HG02571 (cell line): ENCODE measurements around the gene KCNK10.
"Not testable (repeated sequence)": the region's sequence is repeated elsewhere in the genome, so short reads cannot be mapped to it uniquely, and the experiment has no call there.

Source experiments
- ATAC-seq: cut with Tn5 transposase; IDR thresholded peaks from one replicate; pipeline ENCODE4 v1.9.1; 2021; ENCODE audit warnings: mild to moderate bottlenecking, moderate library complexity; ENCODE audit not compliant: unreplicated experiment

The KCNK10 gene

DNA sequence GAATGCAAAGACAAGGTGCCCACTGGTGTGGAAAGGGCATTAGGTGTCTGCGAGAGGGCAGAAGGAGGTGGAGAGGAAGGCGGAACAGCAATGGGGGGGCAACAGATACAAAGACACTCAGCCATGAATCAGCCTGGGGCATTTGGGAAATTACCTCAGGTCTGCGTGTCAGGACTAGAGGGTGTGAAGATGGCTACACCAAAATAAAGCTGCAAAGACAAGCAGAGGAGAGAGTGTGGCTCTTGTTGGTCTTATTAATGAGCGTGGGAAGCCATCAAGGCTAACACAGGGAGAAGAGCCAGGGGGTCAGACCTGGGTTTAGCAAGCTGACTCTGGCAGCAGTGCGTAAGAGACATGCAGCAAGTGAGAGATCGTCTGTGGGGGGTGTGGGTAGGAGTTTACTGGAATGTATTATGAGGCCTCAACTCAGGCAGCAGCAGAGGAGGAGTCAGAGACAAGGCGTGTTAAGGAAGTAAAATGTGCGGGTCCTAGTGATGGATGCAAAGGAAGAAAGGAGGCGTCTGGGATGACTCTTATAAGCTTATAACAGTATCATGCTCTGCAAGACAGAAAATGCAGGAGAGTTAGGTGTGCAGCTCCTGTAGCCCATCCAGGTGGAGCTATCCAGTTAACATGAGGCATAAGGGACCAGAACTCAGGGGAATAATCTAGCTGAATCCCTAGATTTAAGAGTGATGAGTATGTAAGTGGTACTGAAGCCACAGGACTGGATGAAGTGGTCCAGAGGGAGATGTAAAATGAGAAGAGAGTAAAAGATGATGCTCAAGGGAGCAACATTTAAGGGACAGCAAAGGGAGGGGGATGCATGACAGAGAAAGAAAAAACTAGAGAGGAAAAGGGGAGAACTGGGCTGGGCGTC is 50.4 kb downstream of the KCNK10 start:
- ATAC-seq = no peak

DNA sequence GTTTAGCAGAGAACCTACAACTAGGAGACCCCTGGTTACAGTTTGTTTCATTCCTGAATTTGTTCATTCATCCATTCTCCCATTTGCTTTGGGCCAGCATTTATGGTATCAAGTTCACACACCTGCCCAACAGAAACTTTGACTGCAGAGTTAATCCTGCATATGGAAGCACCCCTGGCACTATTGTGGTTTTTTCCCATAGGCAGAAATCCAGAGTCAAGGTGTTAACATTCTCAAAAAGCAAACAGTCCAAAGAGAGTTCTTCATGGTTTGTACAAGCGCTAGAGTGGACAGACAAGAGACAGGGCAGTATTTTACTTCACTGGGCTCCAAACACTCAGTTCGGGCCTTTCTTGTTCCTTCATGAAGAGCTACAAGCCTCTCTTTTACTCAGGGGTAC is 51.9 kb downstream of the KCNK10 start:
- no peak for ATAC-seq

DNA sequence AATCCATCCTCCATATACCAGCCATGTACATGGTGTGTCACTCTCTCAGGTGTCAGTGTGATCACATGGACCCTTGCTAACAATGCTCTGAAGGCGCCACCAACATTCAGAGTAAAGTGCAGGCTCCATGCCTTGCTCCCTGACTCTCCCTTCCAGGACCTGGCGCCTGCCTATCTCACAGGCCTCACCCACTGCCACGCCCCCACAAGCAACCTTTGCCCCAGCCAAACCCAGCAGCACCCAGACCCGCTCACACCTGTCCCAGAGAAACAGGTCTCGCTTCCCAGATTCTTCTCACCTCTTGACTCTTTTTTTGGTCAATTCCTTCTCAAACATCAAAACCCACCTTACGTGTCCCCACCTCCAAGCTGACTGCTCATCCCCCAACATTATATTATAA is 52.3 kb downstream of the KCNK10 start:
- ATAC-seq = no peak

DNA sequence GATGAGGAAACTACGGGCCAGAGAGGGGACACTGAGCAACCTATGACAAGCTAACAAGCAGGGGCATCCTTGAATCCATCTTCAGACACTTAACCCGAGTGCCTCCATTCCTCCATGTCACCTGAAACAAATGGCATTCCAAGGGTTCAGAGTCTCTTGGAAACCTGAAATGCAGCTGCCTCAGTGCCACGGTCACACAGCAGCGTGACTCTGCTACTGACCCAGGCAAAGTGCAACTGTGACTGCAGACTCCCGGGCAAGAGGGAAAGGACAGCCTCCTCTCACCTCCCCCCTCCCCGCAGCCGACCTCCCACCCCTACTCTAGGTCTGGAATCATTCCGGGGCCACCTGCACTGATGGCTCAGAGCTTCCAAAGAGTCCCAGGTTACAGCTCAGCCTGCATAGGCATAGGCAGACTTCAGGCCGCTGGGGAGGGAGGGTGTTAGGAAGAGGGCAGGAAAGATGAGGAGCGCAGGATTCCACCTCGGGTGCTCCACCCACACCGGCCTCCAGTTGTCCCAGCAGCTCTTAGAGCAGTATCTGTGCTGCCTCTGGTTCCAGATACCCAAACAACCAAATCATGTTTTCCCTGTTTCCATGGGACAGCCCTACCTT is 53.2 kb downstream of the KCNK10 start:
- ATAC-seq = no peak

DNA sequence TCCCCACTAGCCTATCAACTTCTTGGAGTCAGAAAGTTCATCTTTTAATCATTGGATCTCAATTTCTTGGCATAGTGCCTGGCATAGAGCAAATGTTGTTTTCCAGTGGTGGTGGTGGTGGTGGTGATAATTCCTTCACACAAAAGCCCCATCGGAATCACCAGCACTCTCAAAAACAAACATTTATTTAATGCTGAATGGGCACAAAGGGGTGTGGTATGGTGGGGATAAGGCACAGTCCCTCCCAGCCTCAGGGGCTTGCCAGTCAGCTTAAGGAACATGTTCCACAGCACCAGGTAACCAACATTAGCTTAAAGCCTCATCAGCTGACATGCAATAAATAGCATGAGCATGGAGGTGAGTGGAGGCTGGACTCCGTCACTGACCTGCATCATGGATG is 56.6 kb downstream of the KCNK10 start:
- ATAC-seq = no peak

DNA sequence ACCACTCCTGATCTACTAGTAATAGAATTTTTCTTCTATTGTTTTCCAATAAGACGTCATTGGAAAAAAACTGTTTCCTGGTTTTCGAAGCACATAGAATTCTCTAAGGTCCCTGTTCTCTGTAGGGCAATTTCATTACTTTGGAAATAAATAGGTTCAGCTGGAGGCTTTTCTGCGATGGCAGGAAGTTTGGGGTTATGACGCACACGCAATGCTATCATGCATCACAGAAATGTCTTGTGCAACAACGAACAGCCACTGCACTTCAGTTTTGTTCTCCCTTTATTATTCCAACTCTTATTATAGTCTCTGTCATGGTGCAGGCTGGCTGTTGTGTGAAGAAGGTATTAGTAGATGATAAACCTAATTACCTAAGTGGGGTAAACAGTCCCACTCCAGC is 59.0 kb downstream of the KCNK10 start:
- no peak for ATAC-seq

DNA sequence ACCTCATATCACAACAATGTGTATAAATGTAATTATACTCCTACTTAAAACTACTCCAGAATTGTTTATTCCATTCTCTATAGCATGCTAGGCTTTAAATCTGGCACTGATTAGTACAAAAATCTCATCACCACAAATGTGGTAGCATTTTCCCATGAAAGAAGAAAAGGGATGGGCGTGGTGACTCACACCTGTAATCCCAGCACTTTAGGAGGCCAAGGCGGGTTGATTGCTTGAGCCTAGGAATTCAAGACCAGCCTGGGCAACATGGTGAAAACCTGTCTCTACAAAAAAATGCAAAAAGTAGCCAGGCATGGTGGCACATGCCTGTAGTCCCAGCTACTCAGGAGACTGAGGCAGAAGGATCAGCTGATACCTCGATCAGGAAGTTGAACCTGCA is 61.8 kb downstream of the KCNK10 start:
- ATAC-seq = not testable (repeated sequence)

DNA sequence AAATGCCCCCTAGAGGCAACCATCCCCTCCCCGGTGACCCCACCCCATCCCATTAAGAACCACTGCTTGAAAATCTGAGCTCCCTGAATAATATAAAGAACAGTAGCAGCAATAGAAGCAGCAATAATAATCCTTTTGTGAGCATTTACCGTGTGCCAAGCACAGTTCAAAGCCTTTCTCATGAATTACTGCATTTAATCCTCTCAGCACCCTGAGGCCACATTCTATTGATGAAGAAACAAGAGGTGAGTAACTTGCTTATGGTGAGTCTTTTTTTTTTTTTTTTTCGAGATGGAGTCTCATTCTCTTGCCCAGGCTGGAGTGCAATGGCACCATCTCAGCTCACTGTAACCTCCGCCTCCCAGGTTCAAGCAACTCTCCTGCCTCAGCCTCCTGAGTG is 65.0 kb downstream of the KCNK10 start:
- no peak for ATAC-seq

DNA sequence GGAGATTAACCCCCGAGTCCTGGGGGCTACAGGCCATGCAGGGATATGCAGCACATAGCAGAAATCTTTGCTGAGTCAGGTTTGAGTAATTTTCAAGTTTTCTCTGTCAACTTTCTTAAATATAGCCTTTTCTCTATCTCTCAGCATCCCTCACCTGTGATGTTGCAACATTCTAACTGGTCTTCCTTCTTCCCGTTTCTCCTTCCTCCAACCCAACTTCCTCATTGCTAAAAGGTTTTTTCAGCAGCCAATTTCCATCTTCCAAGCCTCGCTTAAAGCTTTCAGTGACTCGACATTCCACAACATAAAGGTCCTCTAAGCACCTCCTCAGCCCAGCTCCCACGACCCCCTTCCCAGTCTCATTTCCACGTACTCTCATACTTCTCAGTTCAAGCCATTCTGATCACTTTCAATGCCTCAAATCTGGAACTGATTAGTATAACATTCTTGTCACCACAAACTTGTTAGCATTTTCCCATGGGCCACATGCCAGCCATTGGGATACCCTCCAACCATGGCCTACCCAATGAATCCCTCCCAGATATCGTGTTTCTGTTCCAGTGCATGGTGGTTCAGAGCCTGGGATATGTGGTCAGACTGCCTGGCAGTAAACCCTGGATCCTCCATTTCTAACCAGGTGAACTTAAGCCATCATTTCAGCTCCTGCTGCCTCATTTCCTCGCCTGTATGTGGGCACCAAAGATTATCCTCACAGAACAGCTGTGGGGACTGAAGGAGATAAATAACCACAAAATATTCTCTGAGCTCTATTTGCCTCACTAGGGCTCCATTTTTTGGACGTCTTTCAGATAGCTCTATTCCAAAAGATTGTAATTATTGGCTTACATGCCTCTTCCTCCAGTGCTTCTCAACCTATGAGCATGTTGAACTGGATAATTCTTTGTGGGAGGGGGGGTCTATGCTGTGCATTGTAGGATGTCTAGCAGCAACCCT is 65.8 kb downstream of the KCNK10 start:
- ATAC-seq = no peak

DNA sequence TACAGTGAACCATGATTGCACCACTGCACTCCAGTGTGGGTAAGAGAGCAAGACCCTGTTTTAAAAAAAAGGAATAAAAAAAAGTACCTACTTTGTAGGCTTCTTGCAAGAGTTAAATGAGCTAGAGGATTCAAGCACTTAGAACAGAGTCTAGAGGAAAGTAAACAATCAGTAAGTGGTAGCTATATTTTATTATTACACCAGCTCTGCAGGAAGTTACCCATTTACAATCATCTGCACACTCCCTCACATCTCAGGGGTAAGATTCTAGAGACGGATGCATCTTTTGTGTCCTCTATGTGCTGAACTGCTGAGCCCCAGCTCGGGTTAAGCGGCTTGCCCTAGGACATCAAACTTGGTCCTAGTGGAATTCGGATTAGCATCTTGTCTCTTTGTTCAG is 67.3 kb downstream of the KCNK10 start:
- no peak for ATAC-seq

DNA sequence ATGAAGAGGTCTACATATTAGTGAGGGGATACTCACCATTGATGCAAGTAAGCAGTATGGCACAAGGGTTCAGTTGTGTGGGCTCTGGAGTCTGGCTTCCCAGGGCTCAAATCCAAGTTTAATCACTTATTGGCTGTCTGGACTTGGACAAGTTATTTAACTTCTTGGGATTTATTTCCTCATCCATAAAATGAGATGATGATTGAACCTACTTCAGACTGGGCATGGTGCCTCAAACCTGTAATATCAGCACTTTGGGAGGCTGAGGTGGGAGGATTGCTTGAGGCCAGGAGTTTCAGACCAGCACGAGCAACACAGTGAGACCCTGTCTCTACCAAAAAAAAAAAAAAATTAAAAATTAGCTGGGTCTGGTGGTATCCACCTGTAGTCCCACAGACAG is 67.9 kb downstream of the KCNK10 start:
- ATAC-seq = no peak

DNA sequence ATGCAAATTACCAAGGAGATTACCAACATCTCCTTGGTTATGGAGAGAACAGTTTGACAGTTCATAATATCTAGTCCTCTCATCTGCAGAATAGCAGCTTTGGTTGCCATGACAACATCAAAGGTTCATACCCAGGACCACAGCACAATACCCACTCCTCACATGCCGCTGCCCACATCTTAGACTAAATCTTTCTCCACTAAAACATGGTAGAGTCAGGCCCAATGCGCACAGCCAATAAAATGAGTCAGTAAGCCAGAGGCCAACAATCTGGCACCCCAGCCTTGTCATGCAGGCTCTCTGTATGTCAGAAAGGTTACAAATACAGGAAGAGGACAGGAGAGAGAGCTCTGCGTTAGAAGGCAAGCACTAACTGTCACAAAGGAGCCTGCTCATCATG is 70.6 kb downstream of the KCNK10 start:
- ATAC-seq = no peak

DNA sequence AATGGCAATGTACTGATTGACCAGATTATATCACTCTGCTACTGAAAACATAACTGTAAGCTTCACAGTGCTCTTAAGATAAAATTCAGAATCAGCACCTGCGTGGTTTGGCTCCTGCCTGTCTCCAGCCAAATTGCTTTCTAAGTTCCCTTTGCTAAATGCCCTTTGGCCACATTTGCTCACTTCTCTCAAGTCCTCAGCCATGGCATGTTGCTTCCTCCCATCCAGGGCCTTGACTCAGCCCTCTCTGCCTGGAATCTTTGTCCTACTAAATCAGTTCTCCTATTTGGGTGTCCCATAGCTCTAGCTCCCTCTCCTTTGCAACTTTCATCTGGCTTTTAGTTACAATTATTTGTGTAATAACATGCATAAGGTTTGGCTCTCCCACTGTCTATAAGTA is 71.4 kb downstream of the KCNK10 start:
- no peak for ATAC-seq

DNA sequence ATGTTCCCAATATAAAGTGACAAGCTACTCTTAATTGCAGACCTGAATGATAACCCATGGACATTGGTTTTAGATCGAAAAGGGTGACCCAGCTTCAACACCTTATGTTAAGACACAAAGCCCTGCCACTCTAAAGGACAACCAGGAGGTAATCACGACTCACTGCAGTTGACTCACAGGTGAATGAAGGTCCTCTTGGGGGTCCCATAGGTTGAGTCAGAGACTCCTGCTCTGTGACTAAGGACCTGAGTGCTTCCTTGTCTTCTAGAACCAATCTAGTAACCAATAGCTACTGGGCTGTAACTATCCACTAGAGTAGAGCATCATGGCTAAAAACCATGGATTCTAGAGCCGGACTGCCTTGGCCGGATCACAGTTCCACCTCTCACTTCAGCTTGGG is 73.8 kb downstream of the KCNK10 start:
- no peak for ATAC-seq

DNA sequence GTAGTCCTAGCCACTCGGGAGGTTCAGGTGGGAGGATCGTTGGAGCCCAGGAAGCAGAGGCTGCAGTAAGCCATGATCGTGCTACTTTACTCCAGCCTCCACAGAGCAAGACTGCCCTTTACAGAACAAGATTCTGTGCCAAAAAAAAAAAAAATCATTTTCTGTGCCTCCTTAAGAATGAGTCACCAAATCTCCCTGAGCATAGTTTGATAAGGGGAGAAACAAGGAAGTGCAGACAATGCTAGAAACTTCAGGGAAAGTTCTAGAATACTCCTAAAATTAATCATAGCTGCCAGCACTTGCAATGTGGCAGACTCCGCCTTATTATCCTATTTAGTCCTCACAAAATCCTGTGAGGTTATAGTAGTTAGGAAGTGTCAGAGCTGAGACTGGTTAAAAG is 74.5 kb downstream of the KCNK10 start:
- ATAC-seq = no peak

DNA sequence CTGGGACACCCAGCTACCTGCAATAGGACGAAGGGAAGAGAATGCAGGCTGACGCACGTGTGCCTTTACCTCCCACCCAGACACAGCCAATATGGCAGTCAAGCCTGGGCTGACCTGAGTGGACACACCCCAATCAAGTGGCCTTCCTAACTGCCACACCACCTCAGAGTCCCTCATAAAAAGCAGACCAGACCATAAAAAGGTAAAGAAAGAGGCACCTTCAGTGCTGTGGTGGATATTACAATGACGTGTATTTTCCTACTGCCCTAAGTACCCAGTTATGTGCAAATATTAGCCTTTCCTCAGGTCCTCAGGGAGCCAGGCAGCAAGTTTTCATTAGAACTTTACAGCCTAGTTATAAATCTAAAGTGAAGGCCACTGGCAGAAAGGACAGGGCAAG is 75.8 kb downstream of the KCNK10 start:
- ATAC-seq = no peak

DNA sequence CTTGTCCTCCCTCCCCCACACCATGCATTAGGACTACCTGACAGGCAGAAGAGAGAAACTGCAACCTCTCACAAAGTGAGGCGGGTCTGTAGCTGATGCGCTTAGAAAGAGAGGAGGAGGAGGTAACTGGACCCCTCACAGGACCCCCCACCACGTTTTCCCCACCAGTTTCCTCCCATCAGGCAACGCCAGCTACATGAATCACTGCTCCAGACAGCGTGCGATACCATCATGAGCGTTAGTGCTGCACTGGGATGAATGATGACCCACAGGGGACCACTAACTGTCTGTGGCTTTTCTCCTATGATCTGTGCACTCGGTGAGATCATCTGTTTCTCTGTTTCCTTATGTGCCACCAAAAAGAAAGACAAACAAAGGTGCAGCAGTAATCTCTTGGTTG is 77.7 kb downstream of the KCNK10 start:
- ATAC-seq = no peak

DNA sequence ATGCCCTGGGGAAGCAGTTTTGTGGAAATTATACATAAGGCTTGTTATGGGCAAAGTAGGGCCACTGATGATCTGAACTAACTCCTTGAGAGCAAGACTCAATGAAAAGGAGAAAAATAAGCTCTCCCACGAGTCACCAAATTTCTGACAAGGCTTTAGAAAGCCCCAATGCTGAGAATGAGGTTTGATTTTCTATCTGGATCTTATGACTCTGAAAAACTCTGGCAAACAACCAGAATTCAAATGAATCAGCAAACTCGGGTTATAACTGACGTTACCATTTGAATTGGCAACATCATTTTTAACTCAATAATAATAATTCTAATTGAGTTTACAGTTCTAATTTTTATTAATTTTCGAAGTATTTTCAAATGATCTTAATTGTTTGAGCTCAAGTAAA is 79.1 kb downstream of the KCNK10 start:
- no peak for ATAC-seq

DNA sequence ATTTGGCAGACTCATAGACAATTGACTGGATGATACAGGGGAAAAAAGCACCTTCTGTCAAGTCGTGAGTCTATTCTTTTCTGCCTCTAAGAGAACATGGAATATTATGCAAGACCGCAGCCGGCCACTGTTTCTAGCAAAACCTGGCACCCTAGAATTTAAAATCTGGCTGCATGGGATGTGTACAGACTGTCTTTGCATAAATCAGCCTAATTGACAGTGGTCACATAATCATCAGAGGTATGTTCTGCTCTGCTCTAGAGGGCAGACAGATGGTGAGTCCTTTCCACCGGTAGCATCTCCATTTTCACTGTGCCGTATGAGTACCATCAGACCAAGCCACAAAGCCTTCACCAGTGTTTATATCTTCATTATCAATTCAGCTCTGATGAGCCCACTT is 80.6 kb downstream of the KCNK10 start:
- ATAC-seq = no peak

DNA sequence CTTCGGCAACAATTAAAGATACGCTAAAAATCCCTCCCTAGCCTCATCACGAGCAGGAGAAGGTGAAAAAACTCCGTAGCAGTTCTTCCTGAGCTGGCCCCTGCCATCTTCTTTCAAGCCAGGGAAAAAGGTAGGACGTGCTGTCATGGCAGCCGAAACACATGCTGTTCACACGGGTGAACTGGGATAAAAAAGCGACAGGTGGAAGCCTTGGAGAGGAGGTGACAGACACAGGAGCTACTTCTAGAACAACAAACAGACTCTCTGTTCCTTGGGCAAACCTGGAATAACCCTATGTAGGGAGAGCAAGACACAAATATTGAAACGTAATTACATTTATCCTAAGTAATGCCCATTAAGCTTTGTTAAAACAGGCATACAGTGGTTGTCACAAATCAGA is 81.3 kb downstream of the KCNK10 start:
- ATAC-seq = no peak

DNA sequence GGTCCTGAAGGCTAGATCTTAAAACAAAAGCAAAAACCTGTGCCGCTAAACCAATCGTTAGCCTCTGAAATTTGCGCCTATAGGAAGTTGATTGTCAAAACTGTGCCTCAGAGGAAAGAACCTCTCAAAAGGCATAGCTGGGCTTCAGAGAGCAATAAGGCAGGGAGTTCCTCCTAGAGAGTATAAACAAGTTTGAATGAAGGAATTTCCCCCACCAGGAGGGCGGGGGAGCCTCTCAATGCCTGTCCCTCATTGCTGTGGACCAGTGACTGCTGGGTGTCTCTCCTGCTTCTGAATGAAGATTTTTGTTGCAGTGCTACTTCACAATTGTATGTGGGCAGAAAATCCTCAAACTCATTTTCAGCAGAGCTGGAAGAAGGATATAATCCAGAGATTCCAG is 88.6 kb downstream of the KCNK10 start:
- no peak for ATAC-seq

DNA sequence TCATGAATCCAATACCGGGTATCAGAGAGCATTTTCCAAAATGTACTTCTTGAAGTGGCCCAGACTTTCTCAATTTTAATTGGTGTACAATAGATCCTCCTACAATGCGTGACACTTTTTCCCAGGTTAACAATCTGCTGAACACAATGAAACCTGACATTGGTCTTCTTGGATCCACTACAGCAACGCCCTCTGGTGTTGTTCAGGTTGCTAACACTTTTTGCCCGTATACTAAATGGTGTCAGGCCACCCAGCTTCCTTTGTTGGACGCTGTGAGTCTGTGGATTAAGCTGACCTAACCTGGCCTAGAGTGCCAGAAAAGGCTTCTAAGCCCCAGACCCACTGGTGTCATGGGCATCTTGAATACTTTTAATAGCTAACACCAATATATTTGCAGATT is 89.2 kb downstream of the KCNK10 start:
- ATAC-seq = no peak
